Stimulated activated CD8-positive, alpha-beta memory T cell treated with anti-CD3 and anti-CD28 coated beads, Interleukin-12 subunit alpha, Interleukin-12 subunit beta, amount 100 ng/mL, for 24 hours (primary cell): ENCODE data around the gene SMAP1.
"Not testable (repeated sequence)": the region's sequence is repeated elsewhere in the genome, so short reads cannot be mapped to it uniquely, and the experiment has no call there.

Experiments used
- DNase-seq: peaks from one replicate; pipeline ENCODE4 v3.0.0-alpha.2; 2020; ENCODE audit errors: extremely low read depth

Gene SMAP1

DNA sequence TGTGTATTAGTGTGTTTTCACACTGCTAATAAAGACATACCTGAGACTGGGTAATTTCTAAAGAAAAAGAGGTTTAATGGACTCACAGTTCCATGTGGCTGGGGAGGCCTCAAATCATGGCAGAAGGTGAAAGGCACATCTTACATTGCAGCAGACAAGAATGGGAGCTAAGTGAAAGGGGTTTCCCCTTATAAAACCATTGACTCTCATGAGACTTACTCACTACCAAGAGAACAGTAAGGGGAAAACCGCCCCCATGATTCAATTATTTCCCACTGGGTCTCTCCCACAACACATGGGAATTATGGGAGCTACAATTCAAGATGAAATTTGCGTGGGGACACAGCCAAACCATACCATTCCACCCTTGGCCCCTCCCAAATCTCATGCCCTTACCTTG, 73.1 kb downstream of the SMAP1 start:
- not testable (repeated sequence) for DNase-seq

DNA sequence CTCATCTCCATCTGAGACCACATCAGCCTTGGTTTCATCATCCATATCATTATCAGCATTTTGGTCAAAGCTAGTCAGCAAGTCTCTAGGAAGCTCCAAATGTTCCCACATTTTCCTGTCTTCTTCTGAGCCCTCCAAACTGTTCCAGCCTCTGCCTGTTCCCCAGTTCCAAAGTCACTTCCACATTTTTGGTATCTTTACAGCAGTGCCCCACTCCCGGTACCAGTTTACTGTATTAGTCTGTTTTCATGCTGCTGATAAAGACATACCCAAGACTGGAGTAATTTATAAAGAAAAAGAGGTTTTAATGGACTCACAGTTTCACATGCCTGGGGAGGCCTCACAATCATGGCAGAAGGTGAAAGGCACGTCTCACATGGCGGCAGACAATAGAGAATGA, 74.8 kb downstream of the SMAP1 start:
- not testable (repeated sequence) for DNase-seq

DNA sequence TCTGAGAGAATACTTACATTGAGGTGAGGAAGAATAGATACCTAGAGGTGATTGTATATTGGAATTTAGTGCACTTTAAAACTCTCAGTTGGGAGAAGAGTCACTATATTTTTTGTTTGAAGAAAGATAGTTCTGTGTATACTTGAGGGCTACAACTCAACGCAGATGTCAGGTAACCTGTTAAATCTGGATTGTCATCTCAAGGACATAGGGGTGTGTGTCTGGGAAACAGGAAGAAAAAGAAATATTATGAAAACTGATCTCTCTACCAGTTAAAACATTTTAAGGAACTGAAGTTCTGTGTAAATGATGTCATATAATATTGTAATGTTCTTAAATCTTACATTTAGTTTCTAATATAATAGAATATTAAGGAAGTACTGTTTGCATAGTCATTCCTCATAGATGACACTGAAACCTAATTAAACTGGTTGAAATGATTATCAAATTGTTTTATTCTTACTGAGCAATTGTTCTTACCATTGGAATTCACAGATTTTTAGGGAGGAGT, 86.2 kb downstream of the SMAP1 start:
- no peak for DNase-seq

DNA sequence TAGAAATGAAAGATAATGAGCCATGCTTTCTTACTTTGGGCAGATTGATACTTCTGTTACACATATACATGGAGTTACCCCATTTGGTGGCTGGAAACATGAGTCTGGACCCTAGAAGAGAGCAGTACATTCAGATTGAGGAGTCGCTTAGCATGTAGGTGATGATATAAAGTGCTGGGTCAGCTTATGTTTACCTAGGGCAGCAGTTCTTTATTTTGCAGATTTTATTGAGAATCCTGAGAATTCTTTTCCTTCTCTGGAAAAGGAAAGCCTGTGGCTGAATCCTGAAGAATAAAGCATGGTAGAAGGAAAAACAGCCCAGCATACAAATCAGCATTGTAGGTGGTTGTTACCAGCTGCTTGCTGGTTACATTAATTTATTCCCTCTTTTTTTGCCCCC, 91.2 kb downstream of the SMAP1 start:
- DNase-seq: no peak

DNA sequence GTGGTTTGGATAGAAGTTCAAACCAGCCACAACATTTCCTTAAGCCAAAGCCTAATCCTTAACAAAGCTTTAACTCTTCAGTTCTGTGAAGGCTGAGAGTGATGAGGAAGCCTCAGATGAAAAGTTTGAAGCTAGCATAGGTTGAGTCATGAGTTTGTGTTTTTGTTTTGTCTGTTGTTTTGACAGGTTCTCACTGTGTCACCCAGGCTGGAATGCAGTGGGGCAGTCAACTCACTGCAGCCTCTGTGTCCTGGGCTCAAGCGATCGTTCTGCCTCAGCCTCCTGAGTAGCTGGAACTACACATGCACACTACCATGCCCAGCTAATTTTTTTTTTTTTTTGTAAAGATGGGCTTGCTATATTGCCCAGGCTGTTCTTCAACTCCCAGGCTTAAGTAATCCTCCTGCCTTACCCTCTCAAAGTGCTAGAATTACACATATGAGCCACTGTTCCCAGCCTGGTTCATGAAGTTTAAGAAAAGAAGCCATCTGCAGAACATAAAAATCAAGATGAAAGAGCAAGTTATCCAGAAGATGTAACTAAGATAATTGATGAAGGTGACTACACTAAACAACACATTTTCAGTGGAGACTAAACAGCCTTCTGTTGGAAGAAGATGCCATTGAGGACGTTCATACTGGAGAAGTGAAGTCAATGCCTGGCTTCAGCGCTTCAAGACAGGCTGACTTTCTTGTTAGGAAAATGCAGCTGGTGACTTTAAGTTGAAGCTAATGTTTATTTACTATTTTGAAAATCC, 96.2 kb downstream of the SMAP1 start:
- DNase-seq: no peak

DNA sequence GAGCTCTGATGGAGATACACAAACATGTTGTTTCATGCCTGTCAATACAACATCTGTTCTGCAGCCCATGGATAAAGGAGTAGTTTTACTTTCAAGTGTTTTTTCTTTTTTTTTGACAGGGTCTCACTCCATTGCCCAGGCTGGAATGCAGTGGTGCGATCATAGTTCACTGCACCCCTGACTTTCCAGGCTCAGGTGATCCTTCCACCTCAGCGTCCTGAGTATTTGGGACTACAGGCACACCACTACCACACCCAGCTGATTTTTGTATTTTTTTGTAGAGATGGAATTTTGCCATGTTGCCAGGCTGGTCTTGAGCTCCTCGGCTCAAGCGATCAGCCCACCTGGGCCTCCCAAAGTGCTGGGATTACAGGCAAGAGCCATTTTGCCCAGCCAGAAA, 97.0 kb downstream of the SMAP1 start:
- DNase-seq: no peak

DNA sequence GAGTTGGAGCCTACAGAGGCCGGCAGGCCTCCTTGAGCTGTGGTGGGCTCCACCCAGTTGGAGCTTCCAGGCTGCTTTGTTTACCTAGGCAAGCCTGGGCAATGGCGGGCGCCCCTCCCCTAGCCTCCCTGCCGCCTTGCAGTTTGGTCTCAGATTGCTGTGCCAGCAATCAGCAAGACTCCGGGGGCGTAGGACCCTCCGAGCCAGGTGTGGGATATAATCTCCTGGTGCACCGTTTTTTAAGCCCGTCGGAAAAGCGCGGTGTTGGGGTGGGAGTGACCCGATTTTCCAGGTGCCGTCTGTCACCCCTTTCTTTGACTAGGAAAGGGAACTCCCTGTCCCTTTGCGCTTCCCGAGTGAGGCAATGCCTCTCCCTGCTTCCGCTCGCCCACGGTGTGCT, 103.7 kb downstream of the SMAP1 start:
- DNase-seq: not testable (repeated sequence)

DNA sequence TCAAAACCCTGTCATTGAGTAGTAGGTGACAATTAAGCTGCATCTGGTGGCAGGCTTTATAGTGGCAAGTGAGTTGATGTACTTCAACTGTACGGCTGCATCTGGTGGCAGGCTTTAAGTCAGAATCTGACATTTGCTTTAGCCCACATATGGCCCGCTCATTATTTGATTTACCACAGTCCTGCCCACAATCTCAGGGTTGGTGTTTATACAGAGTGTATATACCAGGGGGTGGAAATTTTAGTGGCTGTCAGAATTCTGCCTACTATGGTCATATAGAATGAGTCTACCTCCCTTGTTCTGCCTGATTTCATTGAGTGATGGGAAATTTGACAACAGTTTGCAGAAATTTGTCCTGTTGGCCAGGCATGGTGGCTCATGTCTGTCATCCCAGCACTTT, 112.3 kb downstream of the SMAP1 start:
- no peak for DNase-seq

DNA sequence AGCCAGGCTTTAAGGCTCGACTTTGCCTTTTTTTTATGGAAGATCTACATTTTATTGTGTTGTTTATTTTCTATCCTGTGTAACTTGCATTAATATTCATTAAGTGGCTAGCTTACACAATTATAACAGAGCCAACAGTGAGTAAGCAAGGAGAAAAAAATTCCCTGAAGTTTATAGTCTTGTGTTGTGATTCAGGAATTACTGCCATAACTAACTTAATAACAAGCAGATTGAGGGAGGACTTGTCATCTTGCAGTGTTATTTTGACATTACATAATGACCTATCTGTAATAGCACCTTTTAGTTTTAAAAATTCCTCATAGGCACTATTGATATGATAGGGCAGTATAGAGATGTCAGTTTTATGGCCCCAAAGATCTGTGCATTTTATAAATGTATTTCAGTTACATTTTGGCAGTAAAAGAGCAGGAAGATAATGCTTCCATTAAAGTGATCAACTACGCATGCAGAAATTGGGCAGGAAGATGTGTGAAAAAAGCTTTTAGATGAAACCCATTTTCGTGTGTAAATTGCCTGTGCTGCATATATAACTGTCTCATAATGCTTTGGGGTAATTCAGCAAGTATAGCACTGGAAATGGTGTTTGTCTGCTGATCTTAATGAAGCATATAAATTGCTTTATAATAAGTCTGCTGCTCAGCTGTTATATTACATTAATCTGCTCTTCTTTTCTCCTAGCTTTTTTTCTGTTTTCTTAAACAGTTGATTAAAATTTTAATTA, 123.0 kb downstream of the SMAP1 start:
- no peak for DNase-seq

DNA sequence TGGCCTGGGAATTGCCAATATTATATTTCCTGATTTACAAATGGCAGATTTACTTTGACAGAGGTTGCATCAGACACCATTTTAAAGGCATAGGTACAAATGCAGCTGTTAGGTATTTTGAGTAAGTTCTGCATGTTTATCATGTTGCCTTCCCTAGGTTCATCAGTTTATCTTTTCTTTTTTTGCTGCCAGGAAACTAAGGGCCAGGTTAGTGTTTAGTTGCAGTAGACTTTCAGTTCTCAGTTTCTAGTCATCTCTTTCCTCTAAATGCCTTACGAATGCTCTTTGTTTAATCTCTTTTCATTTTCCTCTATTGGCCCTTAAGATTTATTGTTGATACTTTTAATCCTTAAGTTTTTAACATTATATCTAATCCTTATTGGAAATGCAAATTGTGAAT, 129.9 kb downstream of the SMAP1 start:
- DNase-seq: no peak

DNA sequence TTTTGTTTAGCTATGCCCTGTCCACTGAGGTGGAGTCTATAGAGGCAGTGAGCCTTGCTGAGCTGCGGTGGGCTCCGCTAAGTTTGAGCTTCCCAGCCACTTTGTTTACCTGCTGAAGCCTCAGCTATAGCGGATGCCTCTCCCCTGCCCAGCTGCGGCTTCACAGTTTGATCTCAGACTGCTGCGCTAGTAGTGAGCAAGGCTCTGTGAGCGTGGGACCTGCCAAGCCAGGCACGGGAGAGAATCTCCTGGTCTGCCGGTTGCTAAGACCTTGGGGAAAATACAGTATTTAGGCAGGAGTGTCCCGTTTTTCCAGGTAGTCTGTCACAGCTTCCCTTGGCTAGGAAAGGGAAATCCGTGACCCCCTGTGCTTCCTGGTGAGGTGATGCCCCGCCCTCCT, 138.4 kb downstream of the SMAP1 start:
- no peak for DNase-seq

DNA sequence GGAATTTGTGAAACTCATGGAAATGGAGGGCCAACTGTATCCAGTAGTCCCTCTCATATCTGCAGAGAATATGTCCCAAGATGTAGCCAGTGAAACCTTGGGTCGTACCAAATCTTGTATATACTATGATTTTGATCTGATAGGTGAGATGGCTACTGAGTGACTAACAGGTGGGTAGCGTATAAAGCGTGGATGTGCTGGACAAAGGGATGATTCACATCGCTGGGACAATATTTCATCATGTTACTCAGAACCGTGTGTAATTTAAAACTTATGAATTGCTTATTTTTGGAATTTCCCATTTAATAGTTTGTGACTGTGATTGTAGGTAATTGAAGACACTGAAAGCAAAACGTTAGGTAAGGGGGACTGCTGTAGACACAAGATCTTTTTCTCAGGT, 144.1 kb downstream of the SMAP1 start:
- no peak for DNase-seq

DNA sequence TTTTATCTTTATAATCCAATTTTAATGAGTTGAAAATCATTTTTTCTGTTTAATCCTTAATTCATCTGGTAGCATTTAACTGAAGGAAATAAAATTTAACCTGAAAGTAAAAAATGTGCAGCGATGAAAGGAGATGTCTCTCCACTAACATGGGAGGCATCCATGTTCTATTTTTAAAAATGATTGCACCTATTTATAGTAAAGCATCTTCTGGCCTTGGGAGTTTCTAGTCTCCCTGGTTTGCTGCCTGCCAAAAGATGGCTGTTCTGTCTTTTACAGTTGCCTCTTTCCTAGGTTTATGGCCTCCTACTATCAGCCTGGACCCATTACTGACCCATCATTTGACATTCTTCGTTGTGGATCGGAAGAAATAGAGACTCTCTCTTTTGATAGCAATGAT, 146.2 kb downstream of the SMAP1 start:
- no peak for DNase-seq

DNA sequence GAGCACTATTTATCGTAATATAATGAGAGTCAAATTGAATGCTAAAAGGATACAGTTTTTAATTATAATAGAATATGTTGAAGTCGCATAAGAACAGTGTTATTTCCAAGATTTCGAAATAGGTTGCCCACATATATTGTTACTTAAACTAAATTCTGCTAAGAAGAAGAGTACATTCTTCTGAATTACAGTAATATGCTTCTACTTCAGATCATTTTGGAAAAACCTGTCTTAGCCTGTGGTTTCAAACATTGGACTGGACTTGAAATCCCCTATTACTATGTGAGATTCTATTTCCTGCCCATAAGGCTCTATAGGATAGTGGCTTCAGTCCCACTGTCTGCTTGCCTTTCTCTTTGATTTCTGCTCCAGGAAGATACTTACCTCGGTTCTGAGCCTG, 152.0 kb downstream of the SMAP1 start:
- no peak for DNase-seq

DNA sequence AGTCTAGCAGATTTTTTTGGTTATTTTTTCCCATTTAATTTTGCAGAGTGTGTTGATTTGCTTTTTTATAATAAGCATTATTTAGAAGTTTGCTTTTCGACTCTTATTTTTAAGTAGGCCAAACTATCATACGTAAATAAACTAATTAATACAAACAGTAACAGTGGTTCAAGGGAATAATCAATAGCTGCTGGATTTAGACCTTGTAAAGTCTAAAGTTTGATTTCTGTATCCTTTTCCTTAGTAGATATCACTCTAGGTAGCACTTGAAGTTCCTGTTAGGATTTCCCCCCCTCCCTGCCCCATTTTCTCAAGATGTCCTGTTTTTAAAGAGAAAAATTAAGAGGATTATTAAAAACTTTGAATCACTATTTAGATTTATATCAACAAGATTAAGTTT, 153.1 kb downstream of the SMAP1 start:
- DNase-seq: no peak

DNA sequence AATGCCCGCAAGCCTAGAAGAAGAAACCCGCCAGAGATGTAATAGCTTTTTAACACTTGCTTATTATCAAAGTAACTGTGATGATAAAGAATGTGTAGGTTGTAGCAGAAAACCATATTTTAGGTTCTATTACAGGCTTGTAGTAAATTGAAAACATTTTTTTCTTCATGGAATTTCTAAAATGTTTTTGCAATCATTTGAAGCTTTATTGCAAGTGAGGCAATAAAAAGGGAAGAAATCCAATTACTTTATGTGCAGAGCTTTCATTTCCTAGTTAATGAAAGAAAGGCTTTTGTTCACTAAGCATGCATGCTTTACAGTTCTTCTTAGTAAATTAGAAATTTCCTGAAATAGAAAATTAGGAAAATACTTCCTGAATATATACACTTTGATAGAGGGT, 154.1 kb downstream of the SMAP1 start:
- DNase-seq: no peak

DNA sequence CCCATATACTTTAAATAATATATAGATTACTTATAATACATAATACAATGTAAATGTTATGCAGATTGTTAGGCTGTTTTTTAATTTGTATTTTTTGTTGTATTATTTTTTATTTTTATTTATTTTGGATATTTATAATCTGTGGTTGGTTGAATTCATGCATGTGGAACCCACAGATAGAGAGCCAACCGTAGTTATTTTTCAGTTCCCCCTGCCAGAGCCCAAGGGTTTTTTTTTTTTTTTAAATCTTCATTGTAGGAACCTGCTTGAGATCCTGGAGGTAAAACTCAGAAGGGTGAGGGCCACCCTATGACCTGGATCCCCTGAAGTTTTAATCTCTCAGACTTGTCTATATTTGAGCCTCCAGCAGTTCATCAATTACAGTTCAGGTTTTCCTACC, 156.0 kb downstream of the SMAP1 start:
- no peak for DNase-seq

DNA sequence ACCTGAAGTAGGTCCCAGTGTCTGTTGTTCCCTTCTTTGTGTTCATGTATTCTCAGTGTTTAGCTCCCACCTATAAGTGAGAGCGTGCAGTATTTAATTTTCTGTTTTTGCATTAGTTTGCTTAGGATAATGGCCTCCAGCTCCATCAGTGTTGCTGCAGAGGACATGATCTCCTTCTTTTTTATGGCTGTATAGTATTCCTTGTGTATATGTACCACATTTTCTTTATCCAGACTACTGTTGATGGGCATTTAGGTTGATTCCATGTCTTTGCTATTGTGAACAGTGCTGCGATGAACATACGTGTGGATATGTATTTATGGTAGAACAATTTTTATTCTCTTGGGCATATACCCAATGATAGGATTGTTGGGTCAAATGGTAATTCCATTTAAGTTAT, 163.7 kb downstream of the SMAP1 start:
- DNase-seq: no peak

DNA sequence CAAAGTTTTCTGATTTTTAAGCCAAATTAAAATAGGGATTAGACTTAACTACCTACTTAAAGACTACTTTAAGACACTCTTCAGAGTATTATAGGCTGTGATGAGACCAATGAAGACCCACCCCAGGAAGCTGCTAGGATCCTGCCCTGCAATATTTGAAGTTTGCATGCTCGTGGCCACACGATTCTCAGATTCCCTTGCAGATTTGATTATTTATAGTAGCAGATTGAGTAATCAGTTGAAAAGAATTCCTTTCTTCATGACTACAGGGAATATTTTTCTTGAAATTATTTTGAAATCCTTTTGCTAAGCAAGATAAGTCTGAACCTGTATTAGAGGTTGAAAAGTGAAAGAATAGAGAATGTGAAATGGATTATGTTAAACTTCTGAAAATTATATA, 166.8 kb downstream of the SMAP1 start:
- DNase-seq: no peak

DNA sequence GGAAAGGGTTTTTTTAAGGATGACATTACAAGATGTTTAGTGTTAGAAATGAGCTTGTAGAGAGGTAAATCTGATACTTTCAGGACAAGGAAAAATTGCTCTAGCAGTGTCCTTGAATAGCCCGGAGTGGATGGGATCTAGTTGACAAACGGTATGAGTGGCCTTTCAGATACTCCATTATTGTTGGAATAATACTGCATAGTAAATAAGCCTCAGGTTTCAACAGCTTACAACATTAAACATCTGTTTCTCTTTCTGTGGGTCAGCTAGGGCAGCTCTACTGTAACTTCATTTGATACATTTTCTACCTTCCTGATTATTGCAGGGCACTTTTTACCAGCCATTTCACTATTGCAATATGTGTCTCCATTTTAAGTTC, 171.2 kb downstream of the SMAP1 start:
- no peak for DNase-seq

DNA sequence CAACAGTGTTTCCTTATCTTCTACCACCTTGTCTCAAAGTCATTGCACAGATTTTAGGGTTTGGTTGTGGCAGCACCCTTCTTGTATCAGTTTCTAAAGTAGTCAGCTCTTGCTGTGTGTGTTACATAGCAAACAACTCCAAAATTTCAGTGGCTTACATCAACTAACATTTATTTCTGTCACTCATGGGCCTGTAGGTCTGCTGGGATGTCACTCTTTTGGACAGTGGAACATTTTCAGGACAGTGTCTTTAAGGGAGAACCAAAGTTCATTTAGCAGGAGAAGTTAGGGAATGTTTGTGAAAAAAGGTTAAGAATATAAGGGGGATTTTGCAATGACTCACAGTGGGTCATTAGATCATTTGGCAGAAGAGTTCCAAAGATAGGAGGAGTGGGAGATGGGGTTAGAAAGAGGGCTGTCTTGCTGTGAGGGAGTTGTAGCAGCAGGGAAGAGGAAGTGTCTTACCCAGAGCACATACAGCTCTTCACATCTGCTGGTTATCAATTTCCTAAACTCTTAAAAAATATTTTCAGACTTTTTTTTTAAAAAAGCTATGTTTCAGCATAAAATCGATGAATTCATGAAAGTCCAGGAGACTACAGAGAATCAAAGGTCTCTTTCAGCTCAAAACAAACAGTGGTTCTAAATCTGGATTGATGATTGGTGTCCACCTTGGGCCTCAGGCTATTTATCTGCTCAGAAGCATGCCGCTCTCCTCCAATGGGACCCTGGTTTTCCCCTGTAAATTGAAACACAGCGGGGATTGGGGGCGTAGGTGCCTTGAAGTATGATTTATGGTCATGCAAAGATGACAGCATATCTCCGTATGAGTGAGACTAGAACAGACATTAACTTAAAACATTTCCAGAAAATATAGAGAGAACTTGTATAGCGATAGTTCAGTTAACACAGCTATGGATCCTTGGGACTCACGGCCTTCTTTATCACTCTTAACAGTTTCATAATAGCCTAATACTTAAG, 171.9 kb downstream of the SMAP1 start:
- no peak for DNase-seq

DNA sequence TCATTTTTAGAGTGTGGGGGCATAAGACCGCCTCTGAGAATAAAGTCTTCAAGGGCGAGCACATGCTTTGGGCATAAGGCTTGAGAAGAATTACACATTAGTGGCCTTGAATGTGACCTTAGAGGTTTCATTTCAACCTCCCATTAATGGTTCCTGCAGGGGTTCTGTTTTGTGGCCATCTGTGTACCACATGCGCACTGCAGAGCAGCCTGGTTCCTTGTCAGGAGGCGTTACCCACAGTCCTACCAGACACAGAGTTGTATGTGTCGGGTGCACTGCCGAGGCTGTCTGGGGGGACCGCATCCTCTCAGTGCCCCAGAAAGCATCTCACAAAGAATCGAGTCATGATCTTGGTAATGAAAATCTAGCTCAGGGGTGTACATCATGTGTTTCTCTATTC, 173.4 kb downstream of the SMAP1 start:
- no peak for DNase-seq
